ENCODE data around the gene PITPNM3.

Gene PITPNM3

DNA sequence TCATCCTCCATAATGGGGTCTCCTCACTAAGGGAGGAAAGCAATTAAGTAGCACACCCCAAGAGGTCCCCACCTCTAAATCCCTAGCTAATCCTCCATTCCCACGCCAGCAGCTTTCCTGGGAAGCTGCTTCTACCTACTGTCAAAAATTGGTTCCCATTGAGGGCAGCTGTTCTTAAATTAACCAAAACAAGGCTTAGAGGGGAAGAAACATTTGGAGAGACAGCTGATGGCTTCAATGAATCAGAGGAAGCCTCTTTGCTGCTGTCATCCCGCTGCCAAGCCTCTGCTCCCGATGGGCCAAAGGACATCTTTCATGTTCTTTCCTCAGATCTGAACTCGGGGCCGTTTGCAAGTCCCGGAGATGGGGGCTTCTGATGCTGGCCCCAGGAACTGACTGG lies 148.1 kb downstream of the PITPNM3 start:
- H3K4me3 ChIP-seq (ENCODE audit: low read depth, low read length) = no peak overlapping the region
- TF ChIP-seq, protein P1, sequence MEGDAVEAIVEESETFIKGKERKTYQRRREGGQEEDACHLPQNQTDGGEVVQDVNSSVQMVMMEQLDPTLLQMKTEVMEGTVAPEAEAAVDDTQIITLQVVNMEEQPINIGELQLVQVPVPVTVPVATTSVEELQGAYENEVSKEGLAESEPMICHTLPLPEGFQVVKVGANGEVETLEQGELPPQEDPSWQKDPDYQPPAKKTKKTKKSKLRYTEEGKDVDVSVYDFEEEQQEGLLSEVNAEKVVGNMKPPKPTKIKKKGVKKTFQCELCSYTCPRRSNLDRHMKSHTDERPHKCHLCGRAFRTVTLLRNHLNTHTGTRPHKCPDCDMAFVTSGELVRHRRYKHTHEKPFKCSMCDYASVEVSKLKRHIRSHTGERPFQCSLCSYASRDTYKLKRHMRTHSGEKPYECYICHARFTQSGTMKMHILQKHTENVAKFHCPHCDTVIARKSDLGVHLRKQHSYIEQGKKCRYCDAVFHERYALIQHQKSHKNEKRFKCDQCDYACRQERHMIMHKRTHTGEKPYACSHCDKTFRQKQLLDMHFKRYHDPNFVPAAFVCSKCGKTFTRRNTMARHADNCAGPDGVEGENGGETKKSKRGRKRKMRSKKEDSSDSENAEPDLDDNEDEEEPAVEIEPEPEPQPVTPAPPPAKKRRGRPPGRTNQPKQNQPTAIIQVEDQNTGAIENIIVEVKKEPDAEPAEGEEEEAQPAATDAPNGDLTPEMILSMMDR (IDR thresholded peaks at IDR 0.05; ENCODE audit: borderline replicate concordance, insufficient read depth, low read depth, low read length) = no peak

DNA sequence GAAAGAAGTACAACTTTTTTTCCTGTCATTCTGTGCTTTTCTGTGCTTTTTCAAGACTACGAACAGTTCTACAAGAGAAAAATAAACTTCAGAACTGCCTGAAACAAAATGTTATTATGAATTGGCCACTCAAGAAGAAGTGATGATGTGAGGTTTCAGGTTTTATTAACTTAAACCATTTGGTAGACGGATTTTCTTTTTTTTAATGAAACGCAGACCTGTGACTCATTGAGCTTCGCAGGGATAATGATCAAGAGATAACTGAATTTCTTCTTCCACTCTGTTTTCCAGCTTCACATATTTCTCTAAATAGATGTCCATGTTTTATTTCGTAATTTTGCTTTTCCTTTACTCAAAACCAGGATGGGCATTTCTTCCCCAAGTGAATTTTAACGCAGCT lies 154.1 kb downstream of the PITPNM3 start:
- no peak overlapping the region for H3K4me3 ChIP-seq (ENCODE audit: low read depth, low read length)
- TF ChIP-seq, protein P1 (IDR thresholded peaks at IDR 0.05; ENCODE audit: borderline replicate concordance, insufficient read depth, low read depth, low read length) = no peak

Measured in GM12875 (cell line).